Activated gamma-delta T cell (primary cell): ENCODE results near the gene B4GALT5.
"Not testable (repeated sequence)": the region's sequence is repeated elsewhere in the genome, so short reads cannot be mapped to it uniquely, and the experiment has no call there.

Experiments
- DNase-seq: peaks from one replicate; lab custom pipeline; 2025; lab: John Stamatoyannopoulos, UW
- total RNA-seq, 2 donors: gene quantifications; one replicate each; lab custom pipeline; 2026; lab: John Stamatoyannopoulos, UW

Gene B4GALT5, protein sequence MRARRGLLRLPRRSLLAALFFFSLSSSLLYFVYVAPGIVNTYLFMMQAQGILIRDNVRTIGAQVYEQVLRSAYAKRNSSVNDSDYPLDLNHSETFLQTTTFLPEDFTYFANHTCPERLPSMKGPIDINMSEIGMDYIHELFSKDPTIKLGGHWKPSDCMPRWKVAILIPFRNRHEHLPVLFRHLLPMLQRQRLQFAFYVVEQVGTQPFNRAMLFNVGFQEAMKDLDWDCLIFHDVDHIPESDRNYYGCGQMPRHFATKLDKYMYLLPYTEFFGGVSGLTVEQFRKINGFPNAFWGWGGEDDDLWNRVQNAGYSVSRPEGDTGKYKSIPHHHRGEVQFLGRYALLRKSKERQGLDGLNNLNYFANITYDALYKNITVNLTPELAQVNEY
- 36.1 to 81.6 reads per million in 2 donors for total RNA-seq

DNA sequence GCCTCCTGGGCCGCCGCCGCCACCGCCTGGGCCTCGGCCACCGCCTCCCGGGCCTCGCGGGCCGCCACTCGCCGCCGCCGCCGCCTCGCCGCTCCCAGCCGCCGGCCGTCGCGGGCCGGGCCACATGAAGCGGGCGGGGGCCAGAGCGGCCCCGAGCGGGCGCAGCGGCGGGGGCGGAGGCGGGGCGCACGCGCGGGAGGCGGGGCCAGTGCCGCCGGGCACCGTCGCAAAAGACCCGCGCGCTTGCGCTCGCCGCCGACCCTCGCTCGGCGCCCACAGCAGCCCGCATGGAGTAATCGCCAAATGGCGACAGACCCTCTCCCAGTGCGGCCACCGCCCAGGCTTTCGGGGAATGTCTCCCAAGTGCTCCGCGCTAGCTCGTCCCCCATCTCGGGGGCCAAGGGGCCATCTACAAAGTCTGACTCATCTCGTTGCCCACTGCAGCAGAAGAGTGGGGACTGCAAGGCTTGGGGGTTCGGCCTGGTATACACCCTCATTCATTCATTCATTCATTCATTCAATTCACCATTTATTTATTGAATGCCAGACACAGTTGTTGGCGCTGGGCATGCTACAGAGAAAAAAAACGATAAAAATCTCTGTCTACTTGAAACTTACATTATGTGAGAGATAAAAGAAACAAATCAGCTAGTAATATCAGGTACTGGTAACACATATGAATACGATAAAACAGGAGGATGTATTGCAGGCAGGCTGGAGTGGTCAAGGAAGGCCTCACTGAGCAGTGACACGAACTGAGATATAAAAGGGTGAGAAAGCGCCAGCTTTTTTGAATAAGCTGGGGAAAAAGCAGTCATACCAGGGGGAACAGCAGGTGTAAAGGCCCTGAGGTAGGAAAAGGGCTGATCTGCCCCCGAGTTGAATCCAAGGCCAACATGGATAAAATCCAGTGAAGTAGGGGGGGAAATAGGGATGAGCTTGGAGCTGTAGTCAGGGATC lies at the start of gene B4GALT5:
Gene B4GALT5 (minus strand): TSS at position 126 of the 960 bp plus-strand sequence. CDS start 188 bp downstream, outside the sequence.
- peak; percentile 54 for DNase-seq

DNA sequence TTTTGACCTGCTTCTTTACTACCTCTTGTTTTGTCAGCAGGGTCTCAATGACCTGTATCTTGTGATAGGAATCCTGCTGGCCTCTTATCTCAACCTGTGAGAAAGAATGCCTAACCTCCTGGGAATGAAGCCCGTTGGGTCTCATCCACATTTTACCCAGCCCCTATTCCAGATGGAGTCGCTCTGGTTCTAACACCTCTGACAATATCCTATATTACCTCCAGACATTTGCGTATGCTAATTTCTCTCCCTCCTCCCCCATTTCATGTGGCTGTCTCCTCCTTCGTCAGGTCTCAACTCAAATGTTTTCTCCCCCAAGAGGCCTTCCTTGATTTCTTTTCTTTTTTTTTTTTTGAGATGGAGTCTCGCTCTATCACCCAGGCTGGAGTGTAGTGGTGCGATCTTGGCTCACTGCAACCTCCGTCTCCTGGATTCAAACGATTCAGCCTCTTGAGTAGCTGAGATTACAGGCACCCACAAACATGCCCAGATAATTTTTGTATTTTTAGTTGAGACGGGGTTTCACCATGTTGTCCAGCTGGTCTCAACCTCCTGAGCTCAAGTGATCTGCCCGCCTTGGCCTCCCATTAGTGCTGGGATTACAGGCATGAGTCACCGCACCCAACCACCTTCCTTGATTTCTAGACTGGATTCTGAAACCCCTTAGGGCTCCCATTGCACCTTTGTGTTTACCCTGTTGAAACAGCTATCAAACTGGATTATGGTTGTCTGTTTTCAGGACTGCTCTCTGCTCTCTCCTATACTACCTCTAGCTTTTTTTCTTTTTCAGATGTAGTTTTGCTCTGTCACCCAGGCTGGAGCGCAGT lies 49.5 kb upstream of the B4GALT5 start:
- DNase-seq, result no peak

DNA sequence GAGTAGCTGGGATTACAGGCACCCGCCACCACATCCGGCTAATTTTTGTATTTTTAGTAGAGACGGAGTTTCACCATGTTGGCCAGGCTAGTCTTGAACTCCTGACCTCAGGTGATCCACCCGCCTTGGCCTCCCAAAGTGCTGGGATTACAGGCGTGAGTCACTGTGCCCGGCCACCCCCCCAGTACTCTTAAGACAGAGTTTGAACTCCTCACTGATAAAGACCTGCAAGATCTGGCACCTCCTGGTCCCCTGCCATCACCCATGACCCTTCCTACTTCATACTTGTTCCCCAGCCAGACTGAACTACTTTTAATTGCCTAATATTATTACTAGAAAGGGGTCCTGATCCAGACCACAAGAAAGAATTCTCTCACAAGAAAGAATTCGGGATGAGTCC lies 48.2 kb upstream of the B4GALT5 start:
- DNase-seq, result not testable (repeated sequence)

DNA sequence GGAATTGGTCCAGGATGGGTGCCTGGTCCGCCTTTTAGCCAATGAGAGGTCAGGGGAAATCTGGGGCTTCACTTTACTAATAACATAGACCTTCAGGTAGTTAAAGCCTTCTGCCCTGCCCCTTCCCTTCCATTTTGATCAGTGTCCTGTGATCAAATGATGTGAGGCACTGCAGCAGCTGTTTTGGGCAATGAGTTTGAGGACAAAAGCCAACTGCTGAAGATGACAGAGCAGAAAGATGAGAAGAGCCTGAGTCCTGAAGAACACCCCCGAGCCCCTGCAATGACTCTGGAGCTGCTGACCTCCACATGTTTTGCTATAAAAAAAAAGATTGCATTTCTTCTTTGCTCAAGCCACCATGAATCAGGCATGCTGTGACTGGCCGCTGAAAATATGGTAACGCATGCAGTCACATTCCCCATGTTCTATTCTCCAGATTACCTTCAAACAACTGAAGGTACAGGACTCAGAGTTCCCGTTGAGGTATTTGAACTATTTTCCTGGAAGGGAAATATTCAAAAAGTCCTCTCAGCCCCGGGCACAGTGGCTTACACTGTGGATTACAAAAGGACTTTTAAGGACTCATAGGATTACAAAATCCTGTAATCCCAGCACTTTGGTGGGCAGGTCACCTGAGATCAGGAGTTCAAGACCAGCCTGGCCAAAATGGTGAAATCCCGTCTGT lies 45.7 kb upstream of the B4GALT5 start:
- DNase-seq, result no peak

DNA sequence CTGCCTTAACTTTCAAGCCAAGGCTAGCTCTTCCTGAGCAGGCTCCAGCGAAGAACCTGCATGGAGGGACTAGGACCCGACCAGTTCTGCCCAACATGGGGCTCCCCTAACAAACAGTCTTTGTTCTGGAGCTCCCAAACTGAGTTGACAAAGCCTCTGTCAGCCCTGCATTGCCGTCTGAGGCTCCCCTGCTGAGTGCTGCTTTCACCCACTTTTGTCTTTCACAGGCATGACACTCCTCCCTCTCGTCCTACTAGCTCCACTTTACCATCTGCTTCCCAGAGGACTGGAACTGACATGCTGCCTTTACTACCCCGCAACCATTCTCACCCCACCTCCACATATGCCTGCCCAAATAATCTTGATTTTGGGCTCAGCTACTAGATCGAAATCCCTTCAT lies 45.1 kb upstream of the B4GALT5 start:
- DNase-seq, result no peak

DNA sequence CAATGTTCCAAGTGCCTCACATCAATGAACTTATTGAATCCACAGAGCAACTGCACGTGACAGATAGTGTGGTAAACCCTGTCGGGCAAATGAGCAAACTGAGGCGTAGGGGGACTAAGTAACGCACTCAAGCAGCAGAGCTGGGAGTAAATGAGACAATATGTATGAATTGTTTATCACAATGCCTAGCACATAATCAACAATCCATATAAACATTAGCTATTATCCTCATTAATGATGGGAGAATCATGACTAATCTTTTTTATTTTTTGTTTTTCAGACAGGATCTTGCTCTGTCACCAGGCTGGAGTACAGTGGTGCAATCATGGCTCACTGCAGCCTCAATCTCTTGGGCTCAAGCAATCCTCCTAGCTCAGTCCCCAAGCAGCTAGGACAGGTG lies 43.9 kb upstream of the B4GALT5 start:
- no peak for DNase-seq

DNA sequence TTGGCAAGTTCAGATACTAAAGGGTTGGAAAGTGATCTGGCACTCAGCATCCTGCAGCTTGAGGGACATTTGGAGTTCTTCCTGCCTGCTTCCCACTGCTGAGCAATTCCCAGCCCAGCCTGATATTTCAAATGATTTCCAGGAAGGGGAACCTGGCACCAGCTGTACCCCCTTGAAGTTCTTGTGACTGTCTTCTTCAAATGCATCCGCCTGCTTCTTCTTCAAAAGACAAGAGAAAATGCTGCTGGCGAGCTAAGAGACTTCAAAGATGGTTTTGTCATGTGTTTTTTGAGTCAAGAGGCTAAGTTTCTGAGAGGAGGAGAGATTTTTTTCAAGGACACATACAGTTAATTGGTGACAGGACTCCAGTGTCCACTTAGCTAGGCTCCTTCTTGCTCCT lies 42.6 kb upstream of the B4GALT5 start:
- no peak for DNase-seq

DNA sequence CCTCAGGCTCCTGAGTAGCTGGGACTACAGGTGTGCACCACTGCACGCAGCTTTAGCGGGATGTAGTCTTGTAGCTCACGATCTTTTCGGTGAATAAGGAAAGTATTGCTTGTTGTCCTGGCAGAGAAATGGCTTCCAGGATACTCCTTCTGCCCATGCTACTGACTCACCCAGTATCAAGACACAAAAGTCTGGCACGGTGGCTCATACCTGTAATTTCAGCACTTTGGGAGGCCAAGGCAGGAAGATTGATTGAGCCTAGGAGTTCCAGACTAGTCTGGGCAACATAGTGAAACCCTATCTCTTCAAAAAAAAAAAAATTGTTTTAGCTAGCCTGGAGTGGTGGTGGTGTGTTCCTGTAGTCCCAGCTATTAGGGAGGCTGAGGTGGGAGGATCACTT lies 40.9 kb upstream of the B4GALT5 start:
- no peak for DNase-seq

DNA sequence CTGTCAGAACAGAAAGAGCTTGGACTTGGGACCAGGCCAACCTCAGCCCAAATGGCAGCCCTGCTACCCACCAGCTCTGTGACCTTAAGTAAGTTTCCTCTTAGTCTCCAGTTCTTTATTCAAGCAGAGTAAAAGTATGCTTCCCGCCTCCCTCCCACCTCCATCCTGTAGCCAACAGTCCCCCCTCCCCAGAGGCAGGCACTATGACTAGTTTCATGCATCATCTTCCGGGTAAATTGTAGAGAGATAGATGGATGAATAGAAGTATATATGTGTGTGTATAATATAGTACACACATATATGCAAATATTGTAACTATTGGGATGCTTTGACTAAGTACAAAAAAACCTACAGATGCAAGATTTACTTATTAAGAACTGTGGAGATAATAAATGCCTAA lies 39.5 kb upstream of the B4GALT5 start:
- no peak for DNase-seq

DNA sequence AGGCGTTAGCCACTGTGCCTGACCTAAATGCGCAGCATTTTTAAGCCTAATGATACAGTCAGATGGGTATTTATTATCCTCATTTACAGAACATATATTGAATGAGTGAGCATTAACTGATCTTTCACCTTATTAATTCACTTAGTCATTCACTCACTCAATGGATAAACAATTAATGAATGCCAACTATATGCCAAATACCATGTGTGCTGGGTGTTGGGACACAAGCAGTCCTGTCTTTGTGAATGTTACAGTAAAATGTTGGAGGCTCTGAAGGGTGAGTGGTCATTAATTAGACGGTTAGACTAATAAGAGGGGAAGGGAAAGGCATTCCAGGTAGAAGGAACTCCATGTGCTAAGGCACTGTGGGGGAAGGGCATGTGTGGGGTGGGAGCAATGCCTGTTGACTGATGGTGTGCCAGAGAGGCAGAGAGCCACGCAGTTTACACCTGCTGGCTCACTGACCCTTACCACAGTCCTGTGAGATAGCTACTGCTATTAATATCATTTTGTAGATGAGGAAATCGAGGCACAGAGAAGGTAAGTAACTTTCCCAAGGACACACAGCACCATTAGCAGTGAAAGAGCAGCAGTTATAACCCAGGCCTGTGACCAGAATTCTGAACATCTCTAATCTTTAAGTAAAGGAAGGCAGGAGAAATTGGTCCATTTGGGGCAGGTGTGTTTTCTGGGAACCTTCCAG lies 38.7 kb upstream of the B4GALT5 start:
- no peak for DNase-seq

DNA sequence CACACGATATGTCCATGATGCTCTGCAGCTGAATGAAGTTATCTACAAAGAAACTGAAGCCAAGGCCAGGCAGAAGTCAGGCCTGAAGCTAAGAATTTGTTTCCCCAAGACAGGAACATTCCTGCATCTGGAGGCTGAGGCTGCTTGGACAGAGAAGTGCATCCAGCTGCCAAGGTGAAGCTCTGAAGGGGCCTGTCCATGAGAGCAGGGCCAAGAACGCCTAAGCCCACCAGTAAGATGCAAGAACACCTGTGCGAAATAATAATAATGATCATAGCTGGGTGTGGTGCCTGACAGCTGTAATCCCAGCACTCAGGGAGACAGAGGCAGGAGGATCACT lies 37.7 kb upstream of the B4GALT5 start:
- no peak for DNase-seq

DNA sequence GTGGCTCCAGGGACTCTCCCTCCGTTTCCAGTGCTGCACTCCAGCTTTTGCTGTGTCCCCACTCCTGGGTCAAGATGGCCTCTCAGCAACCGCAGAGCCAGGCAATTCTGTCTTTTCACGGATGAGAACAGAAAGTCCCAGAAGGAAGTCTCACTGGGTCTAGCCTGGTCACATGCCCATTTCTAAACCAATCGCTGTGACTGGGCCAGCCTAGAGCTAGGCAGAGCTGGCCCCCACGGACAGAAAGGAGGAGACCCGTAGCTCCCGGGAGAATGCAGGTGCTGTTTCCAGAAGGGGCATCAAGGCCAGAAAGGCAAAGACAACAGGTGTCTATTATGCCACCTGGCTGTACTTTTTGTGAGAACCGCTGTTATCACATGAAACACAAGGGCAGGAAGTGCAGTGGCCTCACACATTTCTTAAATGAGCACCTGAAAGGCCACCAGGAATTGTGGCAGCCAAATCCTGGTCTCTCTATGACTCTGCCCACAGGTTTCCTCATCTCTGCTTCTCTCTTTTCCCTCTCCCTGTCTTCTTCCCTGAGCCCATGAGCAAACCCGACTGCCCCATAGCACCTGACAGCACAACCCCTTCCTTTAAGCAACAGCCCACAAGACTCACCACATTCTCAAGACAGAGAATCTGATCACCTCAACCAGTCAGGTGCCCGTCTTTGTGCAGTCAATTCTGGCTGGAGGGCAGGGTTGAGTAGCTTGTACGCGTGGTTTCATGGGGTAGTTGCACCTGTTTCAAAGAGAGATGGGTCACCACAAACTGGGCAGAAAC lies 37.1 kb upstream of the B4GALT5 start:
- DNase-seq, result no peak

DNA sequence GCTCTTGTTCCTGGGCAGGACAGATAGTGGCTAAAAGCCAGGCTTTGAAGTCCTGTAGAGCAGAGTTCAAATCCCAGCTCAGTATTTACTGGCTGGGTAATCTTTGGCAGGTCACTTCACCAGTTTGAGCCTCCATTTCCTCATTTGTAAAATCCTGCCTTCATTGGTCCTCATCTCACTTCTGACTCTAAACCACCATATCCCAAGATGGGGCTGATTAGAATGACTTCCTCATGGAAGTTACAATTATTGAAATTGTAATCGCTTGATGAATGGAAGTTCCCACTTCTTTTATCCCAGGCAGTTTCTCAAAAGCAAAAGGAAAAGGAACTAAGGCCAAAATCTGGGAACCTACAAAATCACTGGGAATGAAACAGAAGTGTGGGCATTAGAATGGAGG lies 35.9 kb upstream of the B4GALT5 start:
- no peak for DNase-seq

DNA sequence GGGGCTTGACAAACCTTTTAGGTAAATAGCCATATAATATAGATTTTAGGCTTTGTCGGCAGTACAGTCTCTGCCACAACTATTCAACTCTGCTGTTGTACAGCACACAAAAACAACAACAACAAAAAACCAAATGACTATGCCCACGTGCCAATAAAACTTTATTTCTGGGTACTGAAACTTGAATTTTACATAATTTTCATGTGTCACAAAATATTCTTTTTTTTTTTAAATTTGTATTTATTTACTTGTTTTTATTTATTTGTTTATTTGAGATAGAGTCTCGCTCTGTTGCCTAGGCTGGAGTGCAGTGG lies 34.8 kb upstream of the B4GALT5 start:
- DNase-seq, result no peak

DNA sequence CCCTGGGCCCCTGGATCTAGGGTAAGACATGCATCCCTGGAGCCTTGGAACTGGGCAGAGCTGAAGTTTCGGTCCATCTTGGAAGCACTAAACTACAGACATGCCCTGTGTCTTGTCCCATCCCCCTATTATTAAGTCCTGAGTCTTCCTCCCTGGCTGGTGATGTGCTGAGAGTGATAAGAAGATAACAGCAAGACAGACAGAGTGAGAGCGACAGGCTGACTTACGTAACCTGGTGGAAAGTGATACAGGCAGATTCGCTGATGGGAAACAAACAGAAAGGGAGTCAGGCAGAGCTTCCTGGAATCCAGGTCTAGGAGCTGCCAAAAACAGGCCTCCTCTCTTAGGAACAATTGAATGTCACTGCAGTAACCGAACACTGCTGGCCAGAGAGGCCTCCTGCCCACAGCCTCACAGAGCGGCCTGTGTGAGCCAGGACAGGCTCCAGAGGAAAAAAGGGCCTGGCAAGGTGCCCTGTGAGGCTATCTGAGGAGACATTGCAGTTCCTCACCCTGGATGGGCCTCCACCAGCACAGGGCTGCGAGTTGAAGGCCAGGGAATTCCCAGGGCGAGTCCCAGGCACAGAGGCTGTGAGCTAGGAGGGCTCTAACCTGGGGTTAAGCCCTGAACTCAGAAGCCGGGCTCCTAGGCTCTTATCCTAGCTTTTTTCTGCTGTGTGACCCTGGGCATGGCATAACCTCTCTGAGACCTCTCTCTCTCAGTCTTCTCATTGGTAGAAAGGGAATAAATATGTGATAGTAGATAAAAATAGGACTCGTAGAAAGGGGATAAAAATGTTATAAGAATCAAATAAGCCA lies 34.2 kb upstream of the B4GALT5 start:
- no peak for DNase-seq

DNA sequence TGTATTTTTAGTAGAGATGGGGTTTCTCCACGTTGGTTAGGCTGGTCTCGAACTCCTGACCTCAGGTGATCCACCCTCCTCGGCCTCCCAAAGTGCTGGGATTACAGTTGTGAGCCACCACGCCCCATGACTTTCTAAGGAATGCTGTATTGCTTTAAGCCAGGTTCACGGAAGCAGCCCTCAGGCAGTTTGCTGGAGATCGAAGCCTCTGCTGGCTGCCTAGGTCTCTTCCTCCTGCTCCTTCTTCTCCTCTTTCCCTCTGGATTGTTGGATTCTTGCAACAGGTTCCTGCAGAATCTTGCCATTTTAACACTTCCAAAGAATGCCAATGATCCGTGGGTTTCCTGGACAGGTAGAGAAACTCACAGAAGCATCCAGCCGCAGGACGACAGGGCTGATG lies 29.3 kb upstream of the B4GALT5 start:
- no peak for DNase-seq

DNA sequence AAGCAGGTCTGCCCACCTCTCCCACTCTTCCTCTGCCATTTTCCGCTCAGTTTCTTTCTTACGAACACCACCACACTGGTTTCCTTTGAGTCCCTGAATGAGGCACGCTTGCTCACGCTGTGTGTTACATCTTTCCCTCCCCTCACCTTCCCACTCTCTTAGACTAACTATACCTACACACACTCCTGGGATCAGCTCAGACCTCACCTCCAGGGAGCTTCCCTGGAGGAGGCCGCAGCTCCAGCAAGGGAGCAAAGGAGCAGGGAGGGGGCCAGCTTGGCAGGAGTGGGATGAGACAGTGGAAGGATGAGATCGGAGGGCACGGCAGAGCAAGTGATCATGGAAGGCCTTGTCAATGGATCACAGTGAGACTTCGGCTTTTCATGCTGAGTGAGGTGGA lies 28.3 kb upstream of the B4GALT5 start:
- no peak for DNase-seq

DNA sequence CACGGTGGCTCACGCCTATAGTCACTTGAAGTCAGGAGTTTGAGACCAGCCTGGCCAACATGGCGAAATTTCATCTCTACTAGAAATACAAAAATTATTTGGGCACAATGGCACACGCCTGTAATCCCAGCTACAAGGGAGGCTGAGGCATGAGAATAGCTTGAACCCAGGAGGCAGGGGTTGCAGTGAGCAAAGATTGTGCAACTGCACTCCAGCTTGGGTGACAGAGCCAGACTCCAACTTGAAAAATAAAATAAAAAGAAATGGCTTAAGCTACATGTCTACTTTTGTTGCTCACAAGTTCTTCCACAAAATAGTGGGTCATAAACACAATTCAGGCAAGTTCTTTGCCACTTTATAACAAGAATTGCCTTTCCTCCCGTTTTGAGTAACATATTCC lies 27.1 kb upstream of the B4GALT5 start:
- no peak for DNase-seq

DNA sequence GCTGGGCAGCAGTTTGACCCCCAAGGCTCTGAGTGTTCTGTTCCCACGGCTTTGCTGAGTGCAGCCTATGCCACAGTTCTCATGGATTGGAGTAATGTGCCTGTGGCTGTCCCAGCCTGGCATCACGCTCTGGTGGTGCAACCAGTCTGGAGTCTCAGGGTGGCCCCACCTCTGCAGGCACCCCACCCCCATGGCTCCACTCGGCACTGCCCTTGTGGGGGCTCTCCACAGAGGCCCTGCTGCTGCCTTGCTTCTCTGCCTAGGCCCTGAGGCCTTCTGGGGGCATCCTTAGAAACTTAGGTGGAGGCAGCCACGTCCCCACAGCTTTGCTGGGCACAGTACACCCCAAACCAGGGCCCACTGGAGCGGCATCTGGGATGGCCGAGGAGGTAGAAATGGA lies 25.4 kb upstream of the B4GALT5 start:
- no peak for DNase-seq
